Subcutaneous abdominal adipose tissue (tissue), 5 donors: ENCODE measurements around the gene ACSS3.
"Not testable (repeated sequence)": the region's sequence is repeated elsewhere in the genome, so short reads cannot be mapped to it uniquely, and the experiment has no call there.

Experiments
- H3K27ac ChIP-seq: one replicate; pipeline ENCODE4 v1.7.0; 2013; ENCODE audit warnings: low read depth, mild to moderate bottlenecking, inconsistent platforms, low read length, moderate library complexity
- H3K27me3 ChIP-seq, 5 donors: one replicate each; pipeline ENCODE4 v1.7.0; 2013; ENCODE audit warnings: low read length in 5 of 5, inconsistent platforms in 1 of 5; ENCODE audit not compliant: control insufficient read depth in 5 of 5, insufficient read depth in 4 of 5
- H3K36me3 ChIP-seq, 5 donors: one replicate each; pipeline ENCODE4 v1.7.0; 2013; ENCODE audit warnings: low read length in 5 of 5; ENCODE audit not compliant: control insufficient read depth in 5 of 5, insufficient read depth in 5 of 5
- H3K4me1 ChIP-seq, 5 donors: one replicate each; pipeline ENCODE4 v1.7.0; 2013; ENCODE audit warnings: low read length in 5 of 5, mild to moderate bottlenecking in 3 of 5, moderate library complexity in 1 of 5; ENCODE audit not compliant: control insufficient read depth in 5 of 5, insufficient read depth in 5 of 5
- H3K4me3 ChIP-seq, 5 donors: one replicate each; pipeline ENCODE4 v1.7.0; 2013; ENCODE audit warnings: low read length in 5 of 5, low read depth in 1 of 5
- H3K9ac ChIP-seq, 5 donors: one replicate each; pipeline ENCODE4 v1.7.0; 2013; ENCODE audit warnings: low read length in 5 of 5, mild to moderate bottlenecking in 4 of 5, moderate library complexity in 3 of 5
- H3K9me3 ChIP-seq, 5 donors: one replicate each; pipeline ENCODE4 v1.7.0; 2013; ENCODE audit warnings: low read length in 5 of 5; ENCODE audit not compliant: control insufficient read depth in 5 of 5
- donor health status: healthy.
- donor health status: healthy.
- donor health status: healthy.
- donor health status: healthy.
- donor health status: healthy.

ACSS3 gene

DNA sequence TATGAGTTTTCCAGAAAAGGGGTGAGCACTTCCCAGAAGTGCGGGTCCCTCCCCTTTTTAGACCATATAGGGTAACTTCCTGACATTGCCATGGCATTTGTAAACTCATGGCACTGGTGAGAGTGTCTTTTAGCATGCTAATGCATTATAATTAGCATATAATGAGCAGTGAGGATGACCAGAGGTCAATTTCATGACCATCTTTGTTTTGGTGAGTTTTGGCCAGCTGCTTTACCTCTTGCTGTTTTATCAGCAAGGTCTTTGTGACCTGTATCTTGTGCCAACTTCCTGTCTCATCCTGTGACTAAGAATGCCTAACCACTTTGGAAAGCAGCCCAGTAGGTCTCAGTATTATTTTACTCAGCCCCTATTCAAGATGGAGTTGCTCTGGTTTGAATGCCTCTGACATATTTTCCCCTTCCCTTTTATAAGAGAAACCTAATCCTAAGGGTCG is 131.9 kb downstream of the ACSS3 start:
- not testable (repeated sequence) for H3K27me3 ChIP-seq, H3K36me3 ChIP-seq, H3K9me3 ChIP-seq, H3K9ac ChIP-seq, H3K4me3 ChIP-seq, H3K27ac ChIP-seq
- peaks cover 0 to 25% (median 22%) of the 10 kb centered on the region in 5 donors for H3K4me1 ChIP-seq

DNA sequence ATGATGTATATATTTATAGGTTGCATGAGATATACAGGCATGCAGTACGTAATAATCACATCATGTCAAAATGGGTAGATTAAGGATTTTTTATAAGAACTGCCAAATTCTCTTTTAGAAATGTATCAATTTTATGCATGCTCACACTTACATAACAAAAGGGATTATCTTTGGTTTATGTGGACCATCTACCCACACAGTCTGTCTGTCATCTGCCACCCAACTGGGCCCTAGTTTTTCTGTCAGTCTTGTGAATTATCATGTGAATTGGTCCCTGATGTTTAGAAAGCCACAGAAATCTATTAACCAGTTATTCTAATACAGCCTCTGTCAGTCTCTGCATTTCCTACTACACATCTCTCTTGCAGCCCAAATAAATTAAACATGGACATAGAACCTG is 133.4 kb downstream of the ACSS3 start:
- Histone ChIP-seq H3K4me3 (no peak overlapping the region), H3K9ac (no peak overlapping the region), H3K27me3 (no peaks in the 10 kb centered on the region), H3K36me3 (peaks cover 0 to 15% (median 0%) of the 10 kb centered on the region in 5 donors), H3K4me1 (peaks cover 0 to 25% (median 22%) of the 10 kb centered on the region in 5 donors), H3K27ac (no peak overlapping the region), H3K9me3 (no peaks in the 10 kb centered on the region)

DNA sequence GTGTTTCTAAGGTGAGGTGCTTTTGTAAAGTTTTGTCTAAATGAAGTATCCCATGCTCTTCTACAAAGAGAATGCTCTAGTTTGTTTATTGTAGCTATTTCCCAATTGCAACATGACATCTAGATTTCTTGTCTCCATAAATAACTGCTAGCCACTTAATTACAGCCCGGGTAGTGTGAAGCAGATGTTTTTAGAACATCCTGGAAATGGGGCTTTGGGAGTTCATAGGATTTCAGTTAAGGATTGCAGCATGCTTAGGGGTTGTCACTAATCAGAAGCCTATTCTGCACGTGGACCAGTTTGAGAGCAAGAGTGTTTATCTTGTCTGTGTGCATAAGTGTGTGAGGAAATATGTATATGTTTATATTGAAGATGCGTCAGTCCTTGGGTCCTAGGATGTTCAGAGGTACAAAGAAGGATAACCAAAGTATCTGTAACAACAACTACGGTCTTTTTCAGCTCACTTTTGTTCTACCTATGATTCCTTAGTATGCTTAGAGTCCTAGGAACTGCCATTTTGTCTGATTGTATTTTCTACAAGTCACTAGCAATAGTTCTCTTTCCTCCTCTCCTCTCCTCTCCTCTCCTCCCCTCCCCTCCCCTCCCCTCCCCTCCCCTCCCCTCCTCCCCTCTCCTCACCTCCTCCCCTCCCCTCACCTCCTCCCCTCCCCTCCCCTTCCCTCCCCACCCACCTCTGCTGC is 135.3 kb downstream of the ACSS3 start:
- peaks cover 0 to 20% (median 19%) of the 10 kb centered on the region in 5 donors for H3K4me1 ChIP-seq

DNA sequence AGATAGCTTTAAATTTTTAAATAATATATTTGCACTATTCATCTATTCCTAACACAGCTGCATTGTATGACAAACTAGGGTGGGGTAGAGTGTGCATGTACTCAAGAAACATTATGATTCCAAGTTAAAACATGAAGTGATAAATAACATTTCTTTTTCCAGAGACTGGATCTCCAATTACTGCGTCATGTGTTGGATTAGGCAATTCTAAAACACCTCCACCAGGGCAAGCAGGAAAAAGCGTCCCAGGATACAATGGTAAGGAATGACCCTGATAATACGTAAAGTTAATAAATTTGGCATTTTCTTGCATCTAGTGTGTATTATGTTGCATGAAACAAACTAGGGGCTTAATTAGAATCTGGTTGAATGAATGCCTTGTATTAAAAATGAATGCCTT is 138.9 kb downstream of the ACSS3 start:
- no peaks in the 10 kb centered on the region for H3K4me1 ChIP-seq
- no peak overlapping the region for H3K4me3 ChIP-seq
- H3K9ac ChIP-seq: no peak overlapping the region
- no peak overlapping the region for H3K27ac ChIP-seq
- peaks cover 0 to 17% (median 4%) of the 10 kb centered on the region in 5 donors for H3K36me3 ChIP-seq
- no peaks in the 10 kb centered on the region for H3K9me3 ChIP-seq
- no peaks in the 10 kb centered on the region for H3K27me3 ChIP-seq

More for the DNA sequence above, 135.3 kb downstream of the ACSS3 start:
- Histone ChIP-seq H3K9ac (no peak overlapping the region), H3K36me3 (peaks cover 0 to 19% (median 4%) of the 10 kb centered on the region in 5 donors), H3K9me3 (no peaks in the 10 kb centered on the region), H3K27me3 (no peaks in the 10 kb centered on the region), H3K4me3 (no peak overlapping the region), H3K27ac (no peak overlapping the region)

DNA sequence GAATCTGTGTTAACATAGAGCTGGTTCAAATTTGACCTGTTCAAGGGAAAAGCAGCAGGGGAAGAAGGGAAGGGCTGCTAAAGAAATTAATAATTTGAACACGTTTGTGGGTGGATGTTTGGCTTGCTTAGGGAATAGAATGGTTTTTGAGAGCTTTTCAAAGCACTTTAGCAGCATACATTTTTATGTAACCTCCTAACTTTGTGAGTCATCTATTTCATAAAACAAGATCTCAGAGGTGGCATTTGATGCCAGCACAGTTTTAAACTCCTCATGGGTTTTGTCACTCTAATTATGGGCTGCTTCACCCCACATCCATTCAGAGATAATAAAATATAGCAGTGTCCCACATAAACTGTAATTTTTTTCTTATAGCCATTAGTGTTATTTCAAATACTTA is 143.8 kb downstream of the ACSS3 start:
- H3K9ac ChIP-seq: no peak overlapping the region
- H3K27ac ChIP-seq: no peak overlapping the region
- no peaks in the 10 kb centered on the region for H3K27me3 ChIP-seq
- peaks cover 0 to 2% (median 0%) of the 10 kb centered on the region in 5 donors for H3K4me1 ChIP-seq
- peaks cover 0 to 23% (median 2%) of the 10 kb centered on the region in 5 donors for H3K36me3 ChIP-seq
- H3K4me3 ChIP-seq: no peak overlapping the region
- no peaks in the 10 kb centered on the region for H3K9me3 ChIP-seq

DNA sequence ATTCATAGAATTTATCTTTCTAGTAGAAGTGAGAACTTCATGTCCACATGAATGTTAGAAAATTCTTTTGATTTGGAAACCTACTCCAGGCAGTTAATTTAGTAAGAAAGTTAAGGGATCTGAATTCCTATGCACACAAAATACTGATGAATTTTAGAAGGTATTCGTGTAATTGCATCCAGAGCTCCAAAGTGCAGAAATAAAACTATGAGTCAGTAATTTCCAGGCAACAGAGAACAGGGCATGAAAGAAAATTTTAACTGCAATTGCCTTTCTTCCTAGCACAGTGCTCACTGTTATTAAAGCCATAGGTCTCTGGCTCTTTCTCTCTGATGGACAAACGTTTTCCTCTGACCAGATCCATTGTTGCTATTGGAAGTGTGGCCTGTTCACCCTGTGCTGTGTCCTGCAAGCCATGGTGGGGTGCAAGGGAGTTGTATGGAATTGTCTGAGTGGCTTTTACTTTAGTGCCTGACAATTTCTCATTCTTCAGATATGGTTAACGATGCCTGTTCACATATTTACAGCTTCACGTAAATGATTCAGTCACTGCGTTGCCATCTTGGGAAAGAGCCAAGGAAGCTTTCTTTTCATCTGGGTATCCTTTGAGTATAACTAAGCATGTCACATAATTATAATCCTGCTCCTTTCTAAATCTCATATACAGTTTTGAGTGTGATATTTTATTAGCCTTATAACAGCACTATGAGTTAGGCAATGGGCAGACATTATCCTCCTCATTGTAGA is 145.1 kb downstream of the ACSS3 start:
- no peaks in the 10 kb centered on the region for H3K27me3 ChIP-seq
- H3K4me1 ChIP-seq: peaks cover 0 to 2% (median 0%) of the 10 kb centered on the region in 5 donors
- H3K4me3 ChIP-seq: no peak overlapping the region
- peaks cover 0 to 27% (median 0%) of the 10 kb centered on the region in 5 donors for H3K36me3 ChIP-seq
- no peak overlapping the region for H3K9ac ChIP-seq
- H3K9me3 ChIP-seq: no peaks in the 10 kb centered on the region
- H3K27ac ChIP-seq: no peak overlapping the region

DNA sequence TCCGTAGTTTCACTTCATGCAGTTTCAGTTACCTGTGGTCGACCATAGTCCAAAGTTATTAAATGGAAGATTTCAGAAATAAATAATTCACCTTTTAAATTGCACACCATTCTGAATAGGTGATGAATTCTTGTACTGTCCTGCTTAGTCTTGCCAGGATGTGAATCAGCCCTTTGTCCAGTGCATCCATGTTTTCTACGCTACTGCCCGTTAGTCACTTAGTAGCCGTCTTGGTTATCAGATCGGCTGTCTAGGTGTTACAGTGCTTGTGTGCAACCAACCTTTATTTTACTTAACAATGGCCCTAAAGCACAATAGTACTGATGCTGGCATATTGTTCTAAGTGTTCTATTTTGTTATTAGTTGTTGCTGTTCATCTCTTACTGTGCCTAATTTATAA is 146.7 kb downstream of the ACSS3 start:
- Histone ChIP-seq H3K4me3 (no peak overlapping the region), H3K4me1 (peaks cover 0 to 2% (median 0%) of the 10 kb centered on the region in 5 donors), H3K9ac (no peak overlapping the region)

DNA sequence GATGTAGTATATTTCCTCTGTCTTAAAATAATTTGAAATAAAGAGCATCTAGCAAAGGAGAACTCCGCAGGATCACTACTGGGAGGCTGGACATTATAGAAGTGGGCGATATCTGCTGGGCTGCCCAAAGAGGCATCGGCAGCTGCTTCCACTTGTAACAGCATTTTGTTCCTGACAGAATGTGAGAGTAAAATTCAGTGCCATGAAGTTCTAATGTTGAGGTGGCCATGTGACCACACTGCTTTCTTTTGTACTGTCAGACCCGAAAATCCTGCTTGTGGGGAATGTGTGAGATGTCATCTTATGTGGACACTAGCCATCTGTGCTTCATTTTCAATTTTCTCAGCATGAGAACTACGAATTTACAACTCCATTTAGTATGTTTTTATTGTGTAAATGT is 151.9 kb downstream of the ACSS3 start:
- Histone ChIP-seq H3K4me3 (no peak overlapping the region), H3K4me1 (peaks cover 0 to 7% (median 0%) of the 10 kb centered on the region in 5 donors), H3K9me3 (no peaks in the 10 kb centered on the region), H3K36me3 (peaks cover 0 to 47% (median 8%) of the 10 kb centered on the region in 5 donors), H3K27ac (no peak overlapping the region), H3K9ac (peak overlapping the region in 1 of 5 donors; percentile 15), H3K27me3 (no peaks in the 10 kb centered on the region)

More for the DNA sequence above, 146.7 kb downstream of the ACSS3 start:
- H3K27me3 ChIP-seq: no peaks in the 10 kb centered on the region
- peaks cover 0 to 29% (median 0%) of the 10 kb centered on the region in 5 donors for H3K36me3 ChIP-seq
- no peak overlapping the region for H3K27ac ChIP-seq
- no peaks in the 10 kb centered on the region for H3K9me3 ChIP-seq

DNA sequence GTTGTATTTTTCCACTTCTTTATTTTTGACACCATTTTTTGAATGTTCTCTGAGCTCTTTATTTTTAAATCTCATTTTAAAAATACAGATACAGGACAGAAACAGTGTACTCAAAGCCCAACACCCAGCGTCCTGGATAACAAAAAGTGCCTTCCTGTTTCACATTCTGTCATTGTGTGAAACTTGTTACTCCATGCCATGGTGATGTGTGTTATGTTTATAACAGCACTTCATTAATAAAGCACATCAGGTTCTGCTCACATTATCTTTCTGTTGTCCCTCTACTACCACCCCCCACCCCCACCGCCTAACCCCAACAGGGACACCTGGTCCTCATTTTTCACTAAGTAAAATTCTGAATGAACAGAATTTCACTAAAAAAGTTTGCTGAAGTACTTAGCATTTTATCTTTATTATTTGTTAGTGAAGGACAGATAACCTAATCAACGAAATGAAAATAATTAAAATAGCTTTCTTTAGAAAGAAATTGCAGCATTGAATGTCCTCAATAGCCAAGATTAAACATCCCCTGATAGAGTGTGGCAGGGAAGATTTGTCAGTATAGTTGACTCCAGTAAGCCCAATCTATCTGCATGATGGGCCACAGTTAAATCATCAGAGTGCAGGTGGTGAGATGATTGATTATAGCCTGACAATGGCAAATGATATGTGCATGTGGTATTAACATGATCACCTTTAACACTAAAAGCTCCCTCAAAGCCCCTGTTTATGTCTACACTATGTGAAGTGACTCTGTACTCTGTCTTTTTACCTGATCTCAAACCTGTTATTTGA is 153.9 kb downstream of the ACSS3 start:
- no peaks in the 10 kb centered on the region for H3K9me3 ChIP-seq
- no peak overlapping the region for H3K27ac ChIP-seq
- H3K4me1 ChIP-seq: peaks cover 0 to 7% (median 0%) of the 10 kb centered on the region in 5 donors
- no peak overlapping the region for H3K9ac ChIP-seq
- H3K27me3 ChIP-seq: no peaks in the 10 kb centered on the region
- peaks cover 0 to 31% (median 8%) of the 10 kb centered on the region in 5 donors for H3K36me3 ChIP-seq
- H3K4me3 ChIP-seq: no peak overlapping the region
